Stimulated activated naive CD8-positive, alpha-beta T cell treated with anti-CD3 and anti-CD28 coated beads, Interleukin-15, Interleukin-2, amounts not matched to agents 100 U/mL and 50 U/mL, for 24 hours (primary cell): ENCODE data around the gene CSTPP1.
"Not testable (repeated sequence)": the region's sequence is repeated elsewhere in the genome, so short reads cannot be mapped to it uniquely, and the experiment has no call there.

Experiments
- ATAC-seq: fragments of 150-1000 bp; cut with Tn5 transposase; one replicate; pipeline ENCODE4 v1.10.0; 2021
- DNase-seq: peaks from one replicate; pipeline ENCODE4 v3.0.0; 2021

Gene CSTPP1

GRCh38 chr11:46912526-46913150 lies 23.9 kb upstream of the CSTPP1 start:
- no peak for ATAC-seq
- no peak for DNase-seq

GRCh38 chr11:46913484-46913883 lies 23.1 kb upstream of the CSTPP1 start:
- ATAC-seq, result no peak
- DNase-seq, result no peak

GRCh38 chr11:46914363-46914762 lies 22.2 kb upstream of the CSTPP1 start:
- ATAC-seq (no peak), DNase-seq (no peak)

GRCh38 chr11:46914910-46915309 lies 21.7 kb upstream of the CSTPP1 start:
- DNase-seq, result no peak
- ATAC-seq, result no peak

- peak; percentile 27 for DNase-seq
- ATAC-seq, result peak; percentile 32
Observed at GRCh38 chr11:46916286-46917108, 20.1 kb upstream of the CSTPP1 start.

GRCh38 chr11:46917109-46917761 lies 19.3 kb upstream of the CSTPP1 start:
- DNase-seq (no peak), ATAC-seq (peak; percentile 3)

GRCh38 chr11:46917762-46918082 lies 18.8 kb upstream of the CSTPP1 start:
- DNase-seq, result no peak
- no peak for ATAC-seq

GRCh38 chr11:46918083-46918787 lies 18.3 kb upstream of the CSTPP1 start, which contains the start of gene LRP4:
Gene LRP4 (minus strand): TSS chr11:46918550. CDS start chr11:46918379, 171 bp downstream.
- DNase-seq (peak; percentile 65), ATAC-seq (peak; percentile 65)

- ATAC-seq (peak; percentile 4), DNase-seq (no peak)
Observed at GRCh38 chr11:46918788-46919513, 17.6 kb upstream of the CSTPP1 start.

GRCh38 chr11:46920755-46921154 lies 15.8 kb upstream of the CSTPP1 start:
- DNase-seq, result no peak
- no peak for ATAC-seq

- not testable (repeated sequence) for ATAC-seq, DNase-seq
Observed at GRCh38 chr11:46927928-46928327, 8.6 kb upstream of the CSTPP1 start.

GRCh38 chr11:46928701-46929100 lies 7.9 kb upstream of the CSTPP1 start:
- ATAC-seq, DNase-seq: not testable (repeated sequence)

- ATAC-seq, result peak; percentile 65
- no peak for DNase-seq
Observed at GRCh38 chr11:46930089-46930488, 6.5 kb upstream of the CSTPP1 start.

- ATAC-seq, result no peak
- no peak for DNase-seq
Observed at GRCh38 chr11:46942172-46942571, 5.6 kb downstream of the CSTPP1 start.

- ATAC-seq, result peak; percentile 57
- DNase-seq, result no peak
Observed at GRCh38 chr11:46944356-46945075, 8.0 kb downstream of the CSTPP1 start.

GRCh38 chr11:46947399-46948077 lies 11.0 kb downstream of the CSTPP1 start:
- ATAC-seq (no peak), DNase-seq (no peak)

- DNase-seq (no peak), ATAC-seq (no peak)
Observed at GRCh38 chr11:46948378-46949131, 12.0 kb downstream of the CSTPP1 start.

- DNase-seq, result no peak
- ATAC-seq, result no peak
Observed at GRCh38 chr11:46949297-46949696, 12.7 kb downstream of the CSTPP1 start.

GRCh38 chr11:46951864-46952263 lies 15.3 kb downstream of the CSTPP1 start:
- DNase-seq (no peak), ATAC-seq (no peak)

- ATAC-seq (no peak), DNase-seq (no peak)
Observed at GRCh38 chr11:46952553-46952952, 16.0 kb downstream of the CSTPP1 start.
